Measurements from ENCODE around the gene SLC16A2.
"Not testable (repeated sequence)": the region's sequence is repeated elsewhere in the genome, so short reads cannot be mapped to it uniquely, and the experiment has no call there.

SLC16A2 gene

GRCh38 chrX:74506317-74507115 lies 85.2 kb downstream of the SLC16A2 start:
- no peak for DNase-seq (ENCODE audit: low spot score)

DNA sequence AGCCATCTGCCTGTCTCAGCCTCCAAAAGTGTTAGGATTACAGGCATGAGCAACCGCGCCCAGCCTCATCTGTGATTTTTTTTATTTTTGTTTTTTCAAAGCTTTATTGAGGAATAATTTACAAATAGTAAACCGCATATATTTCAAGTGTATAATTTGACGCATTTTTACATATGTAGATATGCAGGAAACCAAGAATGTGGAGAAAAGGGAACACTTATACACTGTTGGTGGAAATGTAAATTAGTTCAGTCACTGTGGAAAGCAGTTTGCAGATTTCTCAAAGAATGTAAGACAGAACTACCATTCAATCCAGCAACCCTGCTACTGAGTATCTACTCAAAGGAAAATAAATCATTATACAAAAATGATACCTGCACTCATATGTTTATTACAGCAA lies 85.9 kb downstream of the SLC16A2 start:
- no peak for DNase-seq (ENCODE audit: low spot score)

DNA sequence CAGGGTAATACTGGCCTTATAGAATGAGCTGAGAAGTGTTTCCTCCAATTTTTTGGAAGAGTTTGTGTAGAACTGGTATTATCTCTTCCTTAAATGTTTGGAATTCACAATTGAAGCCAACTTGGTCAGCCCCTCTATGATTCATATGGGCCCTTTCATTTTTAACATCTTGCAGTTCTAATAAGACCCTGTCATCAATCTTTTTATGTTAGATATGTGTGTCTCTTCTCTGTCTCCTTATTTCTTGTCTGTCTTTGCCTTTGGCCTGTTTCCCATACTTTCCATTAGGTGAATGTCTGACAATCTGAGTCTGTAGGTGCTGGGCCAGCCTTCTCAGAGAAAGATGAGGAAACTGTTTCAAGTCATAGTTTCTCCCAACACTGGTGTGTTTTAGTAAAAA lies 88.7 kb downstream of the SLC16A2 start:
- no peak for DNase-seq (ENCODE audit: low spot score)

DNA sequence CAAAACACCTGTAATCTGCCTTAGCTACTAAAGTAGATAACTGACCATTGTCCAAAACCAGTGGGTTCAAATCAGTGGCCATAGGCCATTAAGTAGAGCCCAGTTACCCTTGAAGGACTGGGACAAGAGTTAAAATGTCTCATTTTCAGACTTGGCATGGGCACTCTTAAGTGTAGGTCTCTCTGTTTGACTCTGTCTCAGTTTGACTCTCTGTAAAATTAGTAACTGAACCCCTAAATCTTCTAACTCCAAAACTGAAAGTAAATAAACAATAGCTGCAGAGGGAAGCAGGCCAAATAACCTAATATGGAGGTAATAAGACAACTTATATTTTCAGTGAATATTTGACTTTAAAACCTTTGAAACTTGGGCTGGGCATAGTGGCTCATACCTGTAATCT lies 89.1 kb downstream of the SLC16A2 start:
- no peak for DNase-seq (ENCODE audit: low spot score)

GRCh38 chrX:74511704-74512103 lies 90.4 kb downstream of the SLC16A2 start:
- DNase-seq (ENCODE audit: low spot score), result no peak

GRCh38 chrX:74514384-74514783 lies 93.1 kb downstream of the SLC16A2 start:
- no peak for DNase-seq (ENCODE audit: low spot score)

DNA sequence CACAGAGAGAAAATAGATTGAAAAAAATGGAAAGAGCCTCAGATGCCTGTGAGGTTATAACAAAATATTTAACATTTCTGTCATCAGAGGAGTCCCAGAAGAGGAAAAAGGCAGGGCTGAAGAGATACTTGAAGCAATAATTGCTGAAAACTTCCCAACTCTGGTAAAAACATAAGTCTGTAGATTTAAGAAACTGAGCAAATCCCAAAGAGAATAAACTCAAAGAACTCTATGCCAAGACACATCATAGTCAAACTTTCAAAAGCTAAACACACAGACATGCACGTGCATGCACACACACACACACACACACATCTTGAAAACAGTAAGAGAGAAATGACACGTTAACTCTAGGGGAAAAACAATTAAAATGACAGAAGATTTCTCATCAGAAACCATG lies 94.1 kb downstream of the SLC16A2 start:
- DNase-seq (ENCODE audit: low spot score), result no peak

- DNase-seq (ENCODE audit: low spot score), result not testable (repeated sequence)
These were observed 94.7 kb downstream of the SLC16A2 start for GRCh38 chrX:74516013-74516412.

- no peak for DNase-seq (ENCODE audit: low spot score)
These were observed 98.6 kb downstream of the SLC16A2 start for GRCh38 chrX:74519870-74520269.

DNA sequence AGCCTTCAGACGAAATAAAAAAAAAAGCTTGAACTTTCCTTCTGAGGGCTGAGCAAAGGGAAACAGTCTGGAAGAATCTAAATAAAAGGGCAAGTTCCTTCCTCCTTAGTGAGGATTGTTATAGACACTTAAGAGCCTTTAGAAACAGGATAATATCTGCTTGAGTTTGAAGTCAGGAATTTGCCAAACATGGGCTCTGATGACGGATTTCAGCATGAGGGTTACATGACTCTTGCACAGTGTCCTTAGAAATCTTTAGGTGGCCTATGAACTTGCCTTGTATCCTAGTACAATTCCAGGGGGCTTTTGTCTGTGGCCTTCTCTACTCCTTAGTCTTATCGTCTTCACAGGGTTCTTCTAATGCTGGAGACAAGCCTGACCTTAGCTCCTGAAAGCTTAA lies 99.0 kb downstream of the SLC16A2 start:
- DNase-seq (ENCODE audit: low spot score), result no peak

- DNase-seq (ENCODE audit: low spot score), result no peak
These were observed 99.6 kb downstream of the SLC16A2 start for GRCh38 chrX:74520896-74521295.

DNA sequence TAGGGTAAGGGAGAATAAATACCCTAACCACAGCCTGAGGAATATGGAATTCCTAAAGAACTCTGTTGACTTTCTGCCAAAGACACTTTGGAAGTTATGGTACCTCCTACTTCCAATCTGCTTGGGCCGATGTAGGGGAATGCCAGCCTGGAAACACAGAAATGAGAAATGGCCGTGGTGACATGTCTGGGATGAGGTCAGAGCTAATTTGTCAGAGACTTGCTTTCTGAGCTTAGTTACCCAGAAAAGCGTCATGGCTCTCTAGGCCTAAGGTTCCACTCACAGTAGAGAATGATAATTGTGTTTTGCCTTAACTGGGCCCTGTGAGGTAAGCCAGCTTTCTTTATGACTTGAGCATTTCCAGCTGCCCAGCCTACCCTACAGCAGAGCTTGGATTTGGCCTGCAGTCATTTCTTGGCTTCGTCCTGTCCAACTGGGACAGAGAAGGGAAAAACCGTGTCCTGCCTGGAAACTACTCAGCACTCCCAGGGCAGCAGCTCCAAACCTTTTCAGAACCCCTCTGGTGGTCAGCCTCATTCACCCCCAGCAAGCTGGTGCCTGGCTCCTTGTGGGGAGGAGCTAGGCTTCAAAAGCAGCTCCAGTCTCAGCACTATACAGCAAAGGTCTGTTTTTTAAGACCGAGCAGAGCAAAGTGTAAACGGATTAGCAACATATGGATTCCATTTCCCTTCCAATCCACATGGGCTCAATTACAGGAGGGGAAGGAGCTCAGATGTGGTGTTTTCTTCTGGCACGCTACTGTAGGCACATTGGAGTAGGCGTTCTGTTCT lies 100.9 kb downstream of the SLC16A2 start:
- DNase-seq (ENCODE audit: low spot score), result peak; percentile 13

DNA sequence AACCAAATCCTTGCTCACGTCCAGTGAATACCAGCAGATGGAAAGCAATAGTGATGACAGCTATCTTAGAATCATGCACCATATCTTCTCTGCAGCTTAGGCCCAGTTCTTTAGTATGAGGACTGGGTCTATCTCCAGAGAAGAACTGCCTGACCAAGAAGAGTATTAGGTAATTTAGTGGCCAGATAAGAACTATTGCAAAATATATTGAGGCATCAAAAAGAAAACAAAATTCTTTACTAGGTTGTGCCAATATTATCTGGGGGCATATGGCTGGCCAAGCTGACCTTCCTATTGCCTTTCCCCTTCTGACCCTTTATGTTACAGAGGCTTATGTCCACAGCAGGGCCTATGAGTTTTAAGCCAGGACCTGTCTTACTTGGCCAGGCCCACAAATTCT lies 101.9 kb downstream of the SLC16A2 start:
- no peak for DNase-seq (ENCODE audit: low spot score)

- DNase-seq (ENCODE audit: low spot score), result no peak
These were observed 102.8 kb downstream of the SLC16A2 start for GRCh38 chrX:74523870-74524735.

- no peak for DNase-seq (ENCODE audit: low spot score)
These were observed 103.8 kb downstream of the SLC16A2 start for GRCh38 chrX:74525116-74525515.

- no peak for DNase-seq (ENCODE audit: low spot score)
These were observed 105.5 kb downstream of the SLC16A2 start for GRCh38 chrX:74526764-74527163.

GRCh38 chrX:74527350-74527749 lies 106.1 kb downstream of the SLC16A2 start:
- DNase-seq (ENCODE audit: low spot score), result no peak

GRCh38 chrX:74529311-74529710 lies 108.0 kb downstream of the SLC16A2 start:
- no peak for DNase-seq (ENCODE audit: low spot score)

- no peak for DNase-seq (ENCODE audit: low spot score)
These were observed 109.8 kb downstream of the SLC16A2 start for GRCh38 chrX:74531081-74531480.

- DNase-seq (ENCODE audit: low spot score), result no peak
These were observed 113.3 kb downstream of the SLC16A2 start for GRCh38 chrX:74534569-74535038.

DNA sequence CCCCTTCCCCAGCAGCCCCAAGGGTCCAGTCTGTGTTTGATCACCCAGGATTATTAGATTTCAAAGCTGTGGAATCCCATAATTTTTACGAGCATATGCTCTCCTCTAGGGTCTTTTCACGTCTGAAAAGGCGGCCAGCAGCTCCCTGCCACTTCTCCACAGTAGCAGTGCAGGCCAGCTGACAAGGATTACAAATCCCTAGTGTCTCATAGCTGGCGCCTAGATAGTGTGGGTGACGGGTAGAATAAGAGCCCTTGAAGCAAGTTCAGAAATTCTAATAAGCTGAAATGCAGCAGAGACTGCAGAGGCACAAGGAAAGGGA lies 113.8 kb downstream of the SLC16A2 start:
- DNase-seq (ENCODE audit: low spot score), result no peak

Data from SK-N-DZ (cell line).